Liver (tissue), 9 donors: ENCODE results near the gene KCNMA1. TPM values are rescaled to one million over a fixed set of nuclear protein-coding genes. Genes with fewer than 3 reads are reported as not detected.

Experiments
- DNase-seq: peaks from one replicate; pipeline ENCODE4 v3.0.0-alpha.2; 2017; ENCODE audit warnings: low spot score
- H3K27ac ChIP-seq, 2 donors: one replicate each; pipeline ENCODE4 v1.7.0; 2013; ENCODE audit warnings: inconsistent platforms in 2 of 2, low read length in 2 of 2, control low read depth in 1 of 2, low read depth in 1 of 2, mild to moderate bottlenecking in 1 of 2
- H3K27me3 ChIP-seq, 4 donors: one replicate each; pipeline versions ENCODE4 v1.6.1 to v1.7.0; 2013; ENCODE audit warnings: low read length in 3 of 4, inconsistent platforms in 1 of 4, mild to moderate bottlenecking in 1 of 4, moderate library complexity in 1 of 4; ENCODE audit not compliant: control insufficient read depth in 4 of 4, insufficient read depth in 4 of 4
- H3K36me3 ChIP-seq, 4 donors: one replicate each; pipeline versions ENCODE4 v1.6.1 to v1.7.0; 2013; ENCODE audit warnings: low read length in 3 of 4, mild to moderate bottlenecking in 3 of 4, low read depth in 1 of 4, moderate library complexity in 1 of 4; ENCODE audit not compliant: control insufficient read depth in 4 of 4, insufficient read depth in 3 of 4
- H3K4me1 ChIP-seq, 4 donors: one replicate each; pipeline versions ENCODE4 v1.6.1 to v1.7.0; 2013; ENCODE audit warnings: low read length in 3 of 4, mild to moderate bottlenecking in 3 of 4, moderate library complexity in 1 of 4; ENCODE audit not compliant: control insufficient read depth in 4 of 4, insufficient read depth in 4 of 4
- H3K4me3 ChIP-seq, 3 donors: one replicate each; pipeline versions ENCODE4 v1.6.1 to v1.7.0; 2013; ENCODE audit warnings: low read length in 3 of 3, control low read depth in 1 of 3, low read depth in 1 of 3, mild to moderate bottlenecking in 1 of 3
- H3K9ac ChIP-seq, 2 donors: one replicate each; pipeline ENCODE4 v1.7.0; 2013; ENCODE audit warnings: low read length in 2 of 2, mild to moderate bottlenecking in 2 of 2, moderate library complexity in 2 of 2, control low read depth in 1 of 2, low read depth in 1 of 2
- H3K9me3 ChIP-seq, 4 donors: one replicate each; pipeline versions ENCODE4 v1.6.1 to v1.7.0; 2013; ENCODE audit warnings: low read length in 3 of 4; ENCODE audit not compliant: control insufficient read depth in 4 of 4
- FOXA1 ChIP-seq: IDR thresholded peaks from 2 replicates; pipeline ENCODE4 v1.6.1; 2016; ENCODE audit warnings: antibody characterized with exemption
- GABPA ChIP-seq, 2 donors: IDR thresholded peaks in 1 of 2; conservative IDR thresholded peaks in 1 of 2; 2 replicates each; pipeline ENCODE4 v1.6.1; 2016; ENCODE audit warnings: antibody characterized with exemption in 2 of 2, mild to moderate bottlenecking in 1 of 2, moderate library complexity in 1 of 2
- HNF4A ChIP-seq, 2 donors: conservative IDR thresholded peaks; 2 replicates each; pipeline ENCODE4 v1.6.1; 2016; ENCODE audit warnings: antibody characterized with exemption in 2 of 2, mild to moderate bottlenecking in 2 of 2
- HNF4G ChIP-seq: IDR thresholded peaks from 2 replicates; pipeline ENCODE4 v1.6.1; 2016; ENCODE audit warnings: antibody characterized with exemption
- NR2F2 ChIP-seq: IDR thresholded peaks from 2 replicates; pipeline ENCODE4 v1.6.1; 2016; ENCODE audit warnings: antibody characterized with exemption
- RAD21 ChIP-seq, 2 donors: IDR thresholded peaks; 2 replicates each; pipeline ENCODE4 v1.6.1; 2016; ENCODE audit warnings: antibody characterized with exemption in 2 of 2, mild to moderate bottlenecking in 2 of 2
- SP1 ChIP-seq: IDR thresholded peaks from 2 replicates; pipeline ENCODE4 v1.6.1; 2018; ENCODE audit warnings: antibody characterized with exemption, mild to moderate bottlenecking
- TAF1 ChIP-seq: conservative IDR thresholded peaks from 2 replicates; pipeline ENCODE4 v1.6.1; 2016; ENCODE audit warnings: antibody characterized with exemption, mild to moderate bottlenecking
- WGBS: extraction: QIAGEN DNeasy Blood & Tissue Kit; methylation state at CpG from one replicate; pipeline ENCODE4 v1.1.7; 2013; 5-methylcytosine and 5-hydroxymethylcytosine counted together
- polyA plus RNA-seq, 2 donors: library from polyadenylated mRNA; stranded (reverse) in 1 of 2; unstranded in 1 of 2; fragments of 200-250 nt in 1 of 2; fragments of >200 nt in 1 of 2; fragmentation: Nextera tagmentation in 1 of 2; extraction: Ambion mirVana in 1 of 2; gene quantifications; one replicate each; pipeline versions ENCODE4 v1.2.1 to v1.2.3, GENCODE V29; 2013 to 2015
- total RNA-seq, 2 donors: library from RNA; depleted of rRNA; stranded (reverse); fragments of >200 nt; gene quantifications; one replicate each; pipeline ENCODE4 v1.2.3, GENCODE V29; 2014
- TF ChIP-seq, protein P1 (sequence below): IDR thresholded peaks from 2 replicates; pipeline ENCODE4 v1.6.1; 2016; ENCODE audit warnings: antibody characterized with exemption, mild to moderate bottlenecking
- TF ChIP-seq, protein P2 (sequence below): fragments of 150-350 bp; IDR thresholded peaks from 2 replicates; pipeline ENCODE4 v1.5.1; 2017; ENCODE audit warnings: improper control_type of control experiment, low read depth, low read length; ENCODE audit not compliant: missing input control
- TF ChIP-seq, protein P3 (sequence below): IDR thresholded peaks from 2 replicates; pipeline ENCODE4 v1.6.1; 2016; ENCODE audit warnings: antibody characterized with exemption
- TF ChIP-seq, protein P4 (sequence below): IDR thresholded peaks from 2 replicates; pipeline ENCODE4 v1.6.1; 2016; ENCODE audit warnings: antibody characterized with exemption
- TF ChIP-seq, protein P5 (sequence below): IDR thresholded peaks from 2 replicates; pipeline ENCODE4 v1.6.1; 2016; ENCODE audit warnings: antibody characterized with exemption
- donor health status: healthy.
- donor health status: healthy.
- donor health status: healthy.
- donor health status: healthy.
- donor health status: healthy.

Gene KCNMA1
- total and polyA plus RNA-seq, 4 donors = 2.5 to 9.7 (median 4.7) TPM

DNA sequence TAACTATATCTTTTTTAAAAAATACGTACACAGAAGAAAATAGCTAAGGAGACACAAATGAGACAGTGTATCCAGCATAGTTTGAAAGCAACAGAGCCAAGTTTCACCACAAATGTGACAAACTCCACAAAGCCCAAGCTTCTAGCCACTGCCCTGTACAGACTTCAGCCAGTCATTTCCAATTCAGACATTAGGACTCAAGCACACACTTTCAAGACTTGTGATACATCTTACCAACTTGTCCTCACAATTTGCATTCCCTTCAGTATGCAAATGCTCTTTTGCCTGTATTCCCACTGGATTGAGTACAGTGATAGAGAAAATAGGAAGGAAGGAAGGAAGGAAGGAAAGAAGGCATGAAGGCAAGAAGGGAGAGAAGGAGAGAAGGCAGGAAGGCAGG is 510.4 kb downstream of the KCNMA1 start:
- Histone ChIP-seq H3K4me1 (no peaks in the 10 kb centered on the region), H3K36me3 (no peaks in the 10 kb centered on the region), H3K9ac (no peak overlapping the region), H3K9me3 (no peaks in the 10 kb centered on the region), H3K27ac (no peak overlapping the region), H3K27me3 (no peaks in the 10 kb centered on the region), H3K4me3 (no peak overlapping the region)
- TF ChIP-seq, protein P1, sequence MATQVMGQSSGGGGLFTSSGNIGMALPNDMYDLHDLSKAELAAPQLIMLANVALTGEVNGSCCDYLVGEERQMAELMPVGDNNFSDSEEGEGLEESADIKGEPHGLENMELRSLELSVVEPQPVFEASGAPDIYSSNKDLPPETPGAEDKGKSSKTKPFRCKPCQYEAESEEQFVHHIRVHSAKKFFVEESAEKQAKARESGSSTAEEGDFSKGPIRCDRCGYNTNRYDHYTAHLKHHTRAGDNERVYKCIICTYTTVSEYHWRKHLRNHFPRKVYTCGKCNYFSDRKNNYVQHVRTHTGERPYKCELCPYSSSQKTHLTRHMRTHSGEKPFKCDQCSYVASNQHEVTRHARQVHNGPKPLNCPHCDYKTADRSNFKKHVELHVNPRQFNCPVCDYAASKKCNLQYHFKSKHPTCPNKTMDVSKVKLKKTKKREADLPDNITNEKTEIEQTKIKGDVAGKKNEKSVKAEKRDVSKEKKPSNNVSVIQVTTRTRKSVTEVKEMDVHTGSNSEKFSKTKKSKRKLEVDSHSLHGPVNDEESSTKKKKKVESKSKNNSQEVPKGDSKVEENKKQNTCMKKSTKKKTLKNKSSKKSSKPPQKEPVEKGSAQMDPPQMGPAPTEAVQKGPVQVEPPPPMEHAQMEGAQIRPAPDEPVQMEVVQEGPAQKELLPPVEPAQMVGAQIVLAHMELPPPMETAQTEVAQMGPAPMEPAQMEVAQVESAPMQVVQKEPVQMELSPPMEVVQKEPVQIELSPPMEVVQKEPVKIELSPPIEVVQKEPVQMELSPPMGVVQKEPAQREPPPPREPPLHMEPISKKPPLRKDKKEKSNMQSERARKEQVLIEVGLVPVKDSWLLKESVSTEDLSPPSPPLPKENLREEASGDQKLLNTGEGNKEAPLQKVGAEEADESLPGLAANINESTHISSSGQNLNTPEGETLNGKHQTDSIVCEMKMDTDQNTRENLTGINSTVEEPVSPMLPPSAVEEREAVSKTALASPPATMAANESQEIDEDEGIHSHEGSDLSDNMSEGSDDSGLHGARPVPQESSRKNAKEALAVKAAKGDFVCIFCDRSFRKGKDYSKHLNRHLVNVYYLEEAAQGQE = no peak
- TF ChIP-seq FOXA1 = no peak
- no peak for TF ChIP-seq HNF4A (conservative IDR thresholded peaks at IDR 0.05)
- TF ChIP-seq, protein P2, sequence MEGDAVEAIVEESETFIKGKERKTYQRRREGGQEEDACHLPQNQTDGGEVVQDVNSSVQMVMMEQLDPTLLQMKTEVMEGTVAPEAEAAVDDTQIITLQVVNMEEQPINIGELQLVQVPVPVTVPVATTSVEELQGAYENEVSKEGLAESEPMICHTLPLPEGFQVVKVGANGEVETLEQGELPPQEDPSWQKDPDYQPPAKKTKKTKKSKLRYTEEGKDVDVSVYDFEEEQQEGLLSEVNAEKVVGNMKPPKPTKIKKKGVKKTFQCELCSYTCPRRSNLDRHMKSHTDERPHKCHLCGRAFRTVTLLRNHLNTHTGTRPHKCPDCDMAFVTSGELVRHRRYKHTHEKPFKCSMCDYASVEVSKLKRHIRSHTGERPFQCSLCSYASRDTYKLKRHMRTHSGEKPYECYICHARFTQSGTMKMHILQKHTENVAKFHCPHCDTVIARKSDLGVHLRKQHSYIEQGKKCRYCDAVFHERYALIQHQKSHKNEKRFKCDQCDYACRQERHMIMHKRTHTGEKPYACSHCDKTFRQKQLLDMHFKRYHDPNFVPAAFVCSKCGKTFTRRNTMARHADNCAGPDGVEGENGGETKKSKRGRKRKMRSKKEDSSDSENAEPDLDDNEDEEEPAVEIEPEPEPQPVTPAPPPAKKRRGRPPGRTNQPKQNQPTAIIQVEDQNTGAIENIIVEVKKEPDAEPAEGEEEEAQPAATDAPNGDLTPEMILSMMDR = no peak
- TF ChIP-seq RAD21 (IDR thresholded peaks at IDR 0.05) = no peak
- TF ChIP-seq, protein P3, sequence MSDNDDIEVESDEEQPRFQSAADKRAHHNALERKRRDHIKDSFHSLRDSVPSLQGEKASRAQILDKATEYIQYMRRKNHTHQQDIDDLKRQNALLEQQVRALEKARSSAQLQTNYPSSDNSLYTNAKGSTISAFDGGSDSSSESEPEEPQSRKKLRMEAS = no peak
- no peak for TF ChIP-seq GABPA (IDR thresholded peaks at IDR 0.05 in 1 of 2, conservative IDR thresholded peaks at IDR 0.05 in 1 of 2)
- TF ChIP-seq NR2F2 = no peak
- TF ChIP-seq, protein P4, sequence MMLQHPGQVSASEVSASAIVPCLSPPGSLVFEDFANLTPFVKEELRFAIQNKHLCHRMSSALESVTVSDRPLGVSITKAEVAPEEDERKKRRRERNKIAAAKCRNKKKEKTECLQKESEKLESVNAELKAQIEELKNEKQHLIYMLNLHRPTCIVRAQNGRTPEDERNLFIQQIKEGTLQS = no peak
- 96% methylated on average over 1 of the region's 1 CpG for WGBS
- DNase-seq = no peak

DNA sequence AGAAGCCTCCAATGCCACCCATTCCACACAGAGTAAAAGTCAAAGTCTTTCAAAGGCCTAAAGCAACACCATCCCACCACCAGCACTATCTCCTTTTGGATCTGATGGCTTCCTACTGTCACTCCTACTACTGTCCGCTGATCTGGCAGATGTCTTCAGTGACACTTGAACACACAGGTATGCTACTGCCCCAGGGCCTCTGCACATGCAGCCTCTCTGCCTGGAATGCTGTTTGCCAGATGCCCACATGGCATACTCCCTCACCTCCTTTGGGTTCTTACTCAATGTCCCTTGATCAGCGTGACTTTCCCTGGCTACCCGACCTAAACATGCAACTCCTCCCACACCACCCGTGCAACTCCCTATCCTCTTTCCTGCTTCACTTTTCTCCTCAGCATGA is 512.4 kb downstream of the KCNMA1 start:
- WGBS = 84% methylated on average over 4 of the region's 4 CpGs
- Histone ChIP-seq H3K27ac (no peak overlapping the region), H3K9me3 (no peaks in the 10 kb centered on the region), H3K4me1 (no peaks in the 10 kb centered on the region), H3K4me3 (no peak overlapping the region), H3K9ac (no peak overlapping the region), H3K27me3 (no peaks in the 10 kb centered on the region), H3K36me3 (peaks cover 0 to under 1% (median 0%) of the 10 kb centered on the region in 4 donors)
- no peak for DNase-seq
- TF ChIP-seq RAD21 (IDR thresholded peaks at IDR 0.05) (no peak), TAF1 (no peak), GABPA (IDR thresholded peaks at IDR 0.05 in 1 of 2, conservative IDR thresholded peaks at IDR 0.05 in 1 of 2) (no peak), HNF4G (no peak), SP1 (no peak)
- TF ChIP-seq, protein P3 = no peak
- TF ChIP-seq, protein P5, sequence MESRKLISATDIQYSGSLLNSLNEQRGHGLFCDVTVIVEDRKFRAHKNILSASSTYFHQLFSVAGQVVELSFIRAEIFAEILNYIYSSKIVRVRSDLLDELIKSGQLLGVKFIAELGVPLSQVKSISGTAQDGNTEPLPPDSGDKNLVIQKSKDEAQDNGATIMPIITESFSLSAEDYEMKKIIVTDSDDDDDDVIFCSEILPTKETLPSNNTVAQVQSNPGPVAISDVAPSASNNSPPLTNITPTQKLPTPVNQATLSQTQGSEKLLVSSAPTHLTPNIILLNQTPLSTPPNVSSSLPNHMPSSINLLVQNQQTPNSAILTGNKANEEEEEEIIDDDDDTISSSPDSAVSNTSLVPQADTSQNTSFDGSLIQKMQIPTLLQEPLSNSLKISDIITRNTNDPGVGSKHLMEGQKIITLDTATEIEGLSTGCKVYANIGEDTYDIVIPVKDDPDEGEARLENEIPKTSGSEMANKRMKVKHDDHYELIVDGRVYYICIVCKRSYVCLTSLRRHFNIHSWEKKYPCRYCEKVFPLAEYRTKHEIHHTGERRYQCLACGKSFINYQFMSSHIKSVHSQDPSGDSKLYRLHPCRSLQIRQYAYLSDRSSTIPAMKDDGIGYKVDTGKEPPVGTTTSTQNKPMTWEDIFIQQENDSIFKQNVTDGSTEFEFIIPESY = no peak
